GM19463 (cell line): ENCODE measurements around the gene PRR35.
A peak's percentile ranks its signal among the peaks of the same experiment; 100 is the strongest.

Experiments used
- ATAC-seq: cut with Tn5 transposase; IDR thresholded peaks from one replicate; pipeline ENCODE4 v1.9.1; 2021; ENCODE audit warnings: mild to moderate bottlenecking, moderate library complexity; ENCODE audit not compliant: unreplicated experiment

Gene PRR35

DNA sequence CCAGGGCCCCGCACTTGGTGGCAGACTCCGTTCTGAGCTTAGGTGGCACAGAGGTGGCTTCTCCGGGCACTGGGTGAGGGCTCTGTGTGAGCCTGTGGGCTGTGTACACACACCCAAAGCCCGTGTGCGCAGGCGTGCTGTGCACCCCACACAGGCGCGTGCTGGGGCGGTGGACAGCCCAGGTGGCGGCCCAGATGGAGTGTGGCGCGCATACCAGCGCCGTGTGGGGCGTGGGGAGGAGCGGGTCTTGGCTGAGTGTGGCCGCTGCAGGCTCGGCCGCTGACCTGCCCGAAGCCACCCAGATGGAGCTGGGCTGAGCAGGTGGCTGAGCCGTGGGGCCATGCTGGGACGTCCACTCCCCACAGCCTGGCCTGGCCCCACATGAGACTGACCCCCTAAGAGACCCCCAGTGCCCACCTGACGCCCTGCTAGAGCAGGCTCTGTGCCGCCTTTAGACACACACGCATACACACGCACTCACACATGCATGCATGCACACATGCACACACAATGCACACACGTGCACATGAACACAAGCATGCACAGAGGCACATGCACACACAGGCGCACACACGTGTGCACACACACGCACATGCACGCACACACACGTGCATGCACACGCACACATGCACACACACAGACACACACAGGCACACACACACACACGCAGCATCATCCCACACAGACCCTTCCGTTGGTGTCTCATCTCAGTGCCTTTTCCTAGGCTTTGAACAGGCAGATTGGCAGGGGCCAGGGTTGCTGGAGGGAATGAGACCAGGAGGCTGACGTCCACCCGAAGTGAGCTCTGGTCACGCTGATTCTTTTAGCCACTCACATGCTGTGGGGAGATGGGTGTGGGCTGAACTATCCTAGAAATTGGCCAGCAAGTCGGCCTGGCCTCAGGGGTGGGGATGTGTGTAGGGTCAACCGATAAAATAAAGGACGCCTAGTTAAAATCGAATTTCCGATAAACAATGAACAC is 2.1 kb downstream of the PRR35 start:
- no peak for ATAC-seq

DNA sequence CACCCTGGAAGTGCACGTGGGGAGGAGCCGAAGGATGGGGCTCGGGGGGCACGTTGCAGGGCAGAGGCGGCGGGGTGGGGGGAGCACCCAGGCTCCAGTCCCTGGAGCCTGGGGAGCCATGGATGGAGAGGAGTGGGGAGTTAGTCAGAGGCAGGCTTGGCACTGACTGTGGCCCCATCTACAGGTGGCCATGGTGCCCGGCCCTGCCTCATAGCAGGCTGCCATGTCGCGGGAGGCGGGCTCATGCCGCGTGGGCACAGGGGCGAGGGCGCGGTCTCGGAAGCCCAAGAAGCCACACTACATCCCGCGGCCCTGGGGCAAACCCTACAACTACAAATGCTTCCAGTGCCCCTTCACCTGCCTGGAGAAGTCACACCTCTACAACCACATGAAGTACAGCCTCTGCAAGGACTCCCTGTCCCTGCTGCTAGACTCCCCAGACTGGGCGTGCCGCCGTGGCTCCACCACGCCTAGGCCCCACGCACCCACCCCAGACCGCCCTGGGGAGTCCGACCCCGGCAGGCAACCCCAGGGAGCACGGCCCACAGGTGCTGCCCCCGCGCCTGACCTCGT is 3.0 kb downstream of the PRR35 start:
- no peak for ATAC-seq

DNA sequence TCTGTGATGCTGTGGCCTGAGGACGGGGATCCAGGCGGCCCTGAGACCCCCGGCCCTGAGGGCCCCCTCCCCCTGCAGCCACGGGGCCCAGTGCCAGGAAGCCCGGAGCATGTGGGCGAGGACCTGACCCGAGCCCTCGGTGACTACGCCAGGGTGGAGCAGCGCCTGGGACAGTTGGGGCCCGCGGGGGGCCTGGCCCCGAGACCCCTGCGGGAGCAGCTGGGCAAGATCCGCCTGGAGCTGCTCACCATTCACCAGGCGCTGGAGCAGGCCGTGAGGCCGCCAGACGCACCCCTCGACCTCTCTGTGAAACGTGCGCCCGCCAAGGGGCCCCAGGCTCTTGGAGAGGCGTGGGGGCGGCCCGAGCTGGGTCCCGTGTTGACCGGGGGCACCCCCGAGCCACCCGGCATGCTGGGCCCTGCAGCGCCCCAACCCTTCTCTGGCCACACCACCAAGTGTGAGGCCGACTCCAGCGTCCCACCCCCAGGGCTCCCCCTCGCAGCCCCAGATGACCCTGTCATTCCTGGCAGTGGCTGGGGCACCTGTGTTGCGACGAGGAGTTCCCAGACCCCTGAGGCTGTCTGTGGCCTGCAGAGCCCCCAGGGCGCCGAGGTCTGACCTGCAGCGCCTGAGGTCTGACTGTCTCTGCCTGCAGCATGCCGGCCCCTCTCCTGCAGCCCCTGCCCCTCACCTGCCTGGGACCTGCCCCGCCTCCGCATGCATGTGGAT is 4.7 kb downstream of the PRR35 start:
- ATAC-seq = no peak

DNA sequence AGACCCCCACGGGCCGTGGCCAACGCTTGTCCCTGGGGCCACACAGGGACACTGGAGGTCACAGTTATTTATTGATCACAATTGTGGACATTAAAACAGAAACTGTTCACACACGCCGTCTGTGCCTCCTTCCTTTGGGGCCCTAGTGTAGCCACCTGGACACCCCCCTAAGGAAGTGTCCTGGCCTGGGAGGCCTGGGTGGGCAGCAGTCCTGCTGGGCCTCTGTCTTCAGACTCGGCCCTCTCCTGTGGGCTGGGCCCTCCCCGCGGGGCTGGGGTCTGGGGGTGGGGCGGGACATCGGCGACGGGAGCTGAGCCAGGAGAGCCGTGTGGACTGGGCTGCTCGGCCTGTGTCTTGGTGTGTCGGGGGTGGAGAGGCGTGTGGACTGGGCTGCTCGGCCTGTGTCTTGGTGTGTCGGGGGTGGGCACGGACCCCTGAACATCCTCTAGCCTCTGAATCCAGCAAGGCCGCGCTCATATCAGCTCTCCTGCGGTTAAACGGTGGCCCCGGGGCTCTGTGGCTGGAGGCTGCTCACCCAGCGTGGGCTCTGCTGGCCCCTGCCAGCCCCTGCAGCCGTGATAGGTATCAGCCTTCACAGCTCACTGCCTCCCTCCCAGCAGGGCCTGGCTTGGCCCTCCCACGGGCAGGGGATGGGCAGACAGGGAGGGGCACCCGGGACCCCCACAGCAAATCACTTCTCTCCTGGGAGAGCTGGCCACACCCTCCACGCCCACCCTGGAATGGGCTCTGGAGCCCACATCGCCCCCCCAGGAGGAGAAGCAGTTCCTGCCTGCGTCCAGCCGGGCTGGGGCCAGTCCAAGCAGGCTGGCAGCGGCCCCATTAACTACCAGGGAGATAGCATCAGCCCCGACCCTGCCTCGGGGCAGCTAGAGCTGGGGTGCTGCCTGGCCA is 5.5 kb downstream of the PRR35 start:
- no peak for ATAC-seq

DNA sequence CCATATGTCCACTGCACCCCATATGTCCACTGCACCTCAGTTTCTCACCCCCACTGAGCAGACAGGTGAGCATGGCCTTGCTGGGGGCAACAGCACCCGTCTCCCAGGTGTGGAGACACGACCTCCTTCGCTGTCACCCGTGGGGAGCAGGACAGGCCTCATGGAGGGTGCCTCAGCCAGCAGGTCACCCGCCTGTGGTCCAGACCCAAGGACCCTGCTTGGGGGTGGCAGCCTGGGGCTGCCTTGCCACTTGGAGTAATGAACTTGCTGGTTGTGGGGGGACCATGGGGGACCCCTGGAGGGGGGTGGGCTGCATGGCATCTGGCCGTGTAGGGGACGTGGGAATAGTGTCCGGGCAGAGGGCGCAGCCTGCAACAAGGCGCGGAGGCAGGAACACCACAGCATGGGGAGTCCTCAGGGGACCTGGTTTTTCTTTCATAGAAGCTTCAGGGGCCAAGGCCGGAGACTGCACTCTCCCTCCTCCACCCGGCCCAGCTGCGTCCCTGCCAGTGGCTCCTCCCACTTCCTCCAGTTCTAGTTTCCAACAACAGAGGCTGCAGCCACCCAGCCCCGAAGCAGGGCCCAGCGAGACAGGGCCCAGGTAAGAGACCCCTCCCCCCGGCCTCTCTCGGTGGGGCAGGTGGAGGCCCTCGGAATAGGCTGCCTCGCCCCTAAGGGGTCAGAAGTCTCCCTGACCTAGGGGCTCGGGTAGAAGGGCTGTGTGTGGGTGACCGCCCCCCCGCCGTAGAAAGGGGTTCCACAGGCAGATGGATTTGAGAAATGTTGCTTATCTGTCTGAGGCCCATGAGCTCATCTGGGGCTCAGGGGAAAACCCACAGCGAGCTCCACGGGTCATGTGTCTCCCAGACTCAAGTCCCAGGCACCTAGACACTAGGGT is 6.5 kb downstream of the PRR35 start, which contains the start of gene NHLRC4:
TSS of gene NHLRC4 (plus strand) at position 531 of the 898 bp plus-strand sequence. CDS start 1,043 bp downstream, outside the sequence.
- peak; percentile 53 for ATAC-seq

DNA sequence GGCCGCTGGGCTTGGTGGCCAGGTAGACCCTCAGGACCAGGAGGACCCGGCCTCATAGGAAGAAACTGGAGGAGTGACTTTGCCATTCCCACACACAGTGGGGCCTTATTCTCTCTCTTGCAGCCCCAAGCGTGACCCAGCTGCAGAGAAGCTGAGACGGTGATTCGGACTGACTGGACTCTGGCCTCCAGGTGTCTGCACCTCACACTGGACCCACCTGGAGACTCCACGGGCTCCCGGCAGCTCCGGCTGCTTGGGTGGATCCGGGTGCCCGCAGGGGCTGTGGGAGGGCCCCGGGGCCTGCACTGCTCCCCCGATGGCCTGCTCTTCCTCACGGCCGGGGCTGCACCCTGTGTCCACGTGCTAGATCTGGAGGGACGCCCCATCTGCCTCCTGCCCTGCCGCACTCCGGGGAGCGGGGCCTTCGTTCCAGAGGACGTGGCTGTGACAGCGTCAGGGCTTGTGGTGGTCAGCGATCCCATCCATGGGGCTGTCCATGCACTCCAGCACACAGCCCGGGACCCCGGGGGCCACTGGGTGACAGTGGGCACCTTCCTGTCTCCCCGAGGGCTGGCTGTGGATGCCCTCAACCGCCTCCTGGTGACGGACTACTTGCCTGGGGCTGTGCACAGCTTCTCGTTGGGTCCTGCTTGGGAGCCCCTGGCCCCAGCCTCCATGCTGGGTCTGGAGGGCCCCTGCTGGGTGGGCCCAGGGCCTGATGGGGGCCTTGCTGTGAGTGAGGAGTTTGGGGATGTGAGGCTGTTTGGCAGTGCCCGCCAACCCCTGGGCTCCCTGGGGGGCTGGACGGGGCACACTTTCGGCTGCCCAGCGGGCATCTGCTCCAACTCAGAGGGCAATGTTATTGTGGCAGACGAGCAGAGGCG is 7.4 kb downstream of the PRR35 start:
- ATAC-seq = no peak

DNA sequence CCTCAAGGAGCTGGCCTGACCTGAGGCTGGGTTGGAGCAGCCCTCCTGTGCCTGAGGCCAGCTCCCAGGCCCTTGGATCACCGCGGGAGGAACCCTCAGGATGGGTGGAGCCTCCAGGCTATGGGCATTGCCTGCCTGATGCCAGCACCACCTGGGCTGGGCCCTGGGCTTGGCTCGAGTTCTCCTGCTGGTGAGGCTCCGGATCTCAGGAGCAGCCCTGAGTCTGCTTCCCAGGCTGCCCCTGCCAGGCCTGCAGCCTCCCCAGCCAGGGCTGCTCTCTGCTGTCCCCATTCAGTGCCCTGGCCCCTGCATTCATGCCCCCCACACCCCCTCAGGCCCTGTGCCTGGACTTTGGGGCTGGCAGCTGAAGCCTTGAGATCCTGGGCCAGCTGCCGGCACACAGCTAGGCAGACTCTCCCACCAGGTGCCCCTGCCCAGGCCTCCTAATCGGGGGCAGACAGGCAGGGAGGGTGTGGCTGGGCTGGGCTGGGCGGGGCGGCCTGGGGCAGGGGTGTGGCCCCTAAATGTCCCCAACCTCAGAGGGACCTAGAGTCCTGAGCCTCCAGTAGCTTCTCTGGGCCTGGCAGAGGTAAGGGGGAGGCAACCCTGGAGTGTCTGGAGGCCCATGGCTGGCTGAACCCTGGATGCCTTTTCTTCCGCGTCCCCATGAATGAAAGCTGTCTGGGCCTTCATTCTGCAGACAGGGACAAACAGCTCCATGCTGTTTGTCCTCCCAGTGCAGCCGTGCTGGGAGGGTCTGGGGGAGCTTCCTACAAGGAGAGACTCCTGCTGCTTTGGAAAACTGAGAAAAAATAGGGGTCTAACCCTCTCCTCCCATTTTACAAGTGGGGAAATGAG is 8.4 kb downstream of the PRR35 start:
- no peak for ATAC-seq

DNA sequence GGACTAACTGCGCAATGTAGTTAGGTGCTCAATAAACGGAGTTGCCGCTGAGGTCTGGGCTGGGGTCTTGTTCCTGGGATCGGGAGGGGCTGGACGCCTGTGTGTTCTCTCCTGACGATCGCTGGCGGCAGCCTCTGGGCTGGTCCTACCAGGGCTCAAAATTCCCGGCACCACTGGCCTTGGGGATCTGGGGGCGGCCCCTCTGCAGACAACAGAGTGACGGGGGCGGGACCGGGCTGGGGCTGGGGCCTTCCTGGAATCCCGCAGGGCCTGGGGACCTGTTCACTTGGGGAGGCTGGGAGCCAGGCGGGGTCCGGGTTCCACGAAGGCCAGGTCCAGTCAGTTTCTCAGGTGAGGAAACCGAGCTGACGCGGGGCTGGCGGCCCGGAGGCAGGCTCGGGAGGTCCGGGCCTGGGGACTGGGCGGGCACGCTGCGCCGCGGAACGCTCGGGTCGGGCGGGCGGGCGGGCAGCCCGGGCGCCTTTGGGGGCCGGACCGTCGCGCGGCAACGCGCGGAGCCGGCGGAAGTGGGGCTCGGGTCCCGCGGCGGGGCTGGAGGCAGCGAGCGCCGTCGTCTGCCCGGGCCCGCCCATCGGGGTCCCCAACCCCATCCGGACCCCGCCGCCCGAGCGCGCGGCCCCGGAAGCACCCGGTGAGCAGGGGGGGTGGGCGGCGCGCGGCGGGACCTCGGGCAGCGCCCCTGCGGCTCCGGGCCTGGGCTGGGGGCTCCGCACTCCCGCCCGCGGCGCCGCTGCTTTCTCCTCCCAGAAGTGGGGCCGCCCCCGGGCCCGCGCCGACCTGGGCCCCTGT is 9.5 kb downstream of the PRR35 start, which contains the start of gene PIGQ:
TSS of gene PIGQ (plus strand) at position 524 of the 810 bp plus-strand sequence. CDS start 4,107 bp downstream, outside the sequence.
- ATAC-seq = no peak

DNA sequence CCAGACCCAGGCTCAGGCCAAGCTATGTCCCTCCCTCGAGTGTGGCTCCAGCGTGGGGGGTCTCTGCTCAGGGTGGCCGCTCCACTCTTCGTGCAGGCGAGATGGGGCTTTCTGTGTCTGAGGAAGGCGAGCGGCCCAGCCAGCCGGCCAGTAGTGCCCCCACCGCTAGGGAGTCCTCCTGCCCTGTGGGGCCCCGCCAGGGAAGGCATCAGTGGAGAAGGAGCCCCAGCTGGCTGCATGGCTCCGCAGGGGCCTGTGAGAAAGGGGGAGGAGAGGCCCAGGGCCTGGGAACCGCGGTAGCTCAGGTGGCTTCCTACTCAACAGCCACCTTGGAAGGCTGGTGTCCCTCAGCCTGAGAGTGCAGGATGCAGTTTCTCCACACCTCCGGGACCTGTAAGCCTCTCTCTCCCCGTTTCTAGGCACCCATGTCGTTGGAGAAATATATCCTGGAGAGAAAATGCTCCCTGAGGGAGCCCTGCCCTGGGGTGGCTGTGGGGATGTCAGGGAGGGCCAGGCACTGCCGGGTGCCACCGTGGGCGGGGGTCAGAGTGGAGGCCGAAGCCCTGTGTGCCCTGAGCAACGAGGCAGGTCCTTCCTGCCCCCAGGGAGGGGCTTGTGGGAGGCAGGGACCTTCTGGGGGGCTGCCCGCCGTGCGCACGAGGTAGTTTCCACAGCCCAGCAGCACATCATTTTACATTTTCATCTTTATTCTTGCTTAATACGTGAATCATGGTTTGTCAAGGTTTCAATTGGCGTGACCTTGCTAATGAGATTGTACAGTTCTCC is 12.9 kb downstream of the PRR35 start:
- ATAC-seq = no peak

DNA sequence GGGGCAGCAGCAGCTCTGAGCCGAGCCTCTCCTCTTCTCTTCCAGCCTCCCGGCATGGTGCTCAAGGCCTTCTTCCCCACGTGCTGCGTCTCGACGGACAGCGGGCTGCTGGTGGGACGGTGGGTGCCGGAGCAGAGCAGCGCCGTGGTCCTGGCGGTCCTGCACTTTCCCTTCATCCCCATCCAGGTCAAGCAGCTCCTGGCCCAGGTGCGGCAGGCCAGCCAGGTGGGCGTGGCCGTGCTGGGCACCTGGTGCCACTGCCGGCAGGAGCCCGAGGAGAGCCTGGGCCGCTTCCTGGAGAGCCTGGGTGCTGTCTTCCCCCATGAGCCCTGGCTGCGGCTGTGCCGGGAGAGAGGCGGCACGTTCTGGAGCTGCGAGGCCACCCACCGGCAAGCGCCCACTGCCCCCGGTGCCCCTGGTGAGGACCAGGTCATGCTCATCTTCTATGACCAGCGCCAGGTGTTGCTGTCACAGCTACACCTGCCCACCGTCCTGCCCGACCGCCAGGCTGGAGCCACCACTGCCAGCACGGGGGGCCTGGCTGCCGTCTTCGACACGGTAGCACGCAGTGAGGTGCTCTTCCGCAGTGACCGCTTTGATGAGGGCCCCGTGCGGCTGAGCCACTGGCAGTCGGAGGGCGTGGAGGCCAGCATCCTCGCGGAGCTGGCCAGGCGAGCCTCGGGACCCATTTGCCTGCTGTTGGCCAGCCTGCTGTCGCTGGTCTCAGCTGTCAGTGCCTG is 14.0 kb downstream of the PRR35 start:
- ATAC-seq = no peak

DNA sequence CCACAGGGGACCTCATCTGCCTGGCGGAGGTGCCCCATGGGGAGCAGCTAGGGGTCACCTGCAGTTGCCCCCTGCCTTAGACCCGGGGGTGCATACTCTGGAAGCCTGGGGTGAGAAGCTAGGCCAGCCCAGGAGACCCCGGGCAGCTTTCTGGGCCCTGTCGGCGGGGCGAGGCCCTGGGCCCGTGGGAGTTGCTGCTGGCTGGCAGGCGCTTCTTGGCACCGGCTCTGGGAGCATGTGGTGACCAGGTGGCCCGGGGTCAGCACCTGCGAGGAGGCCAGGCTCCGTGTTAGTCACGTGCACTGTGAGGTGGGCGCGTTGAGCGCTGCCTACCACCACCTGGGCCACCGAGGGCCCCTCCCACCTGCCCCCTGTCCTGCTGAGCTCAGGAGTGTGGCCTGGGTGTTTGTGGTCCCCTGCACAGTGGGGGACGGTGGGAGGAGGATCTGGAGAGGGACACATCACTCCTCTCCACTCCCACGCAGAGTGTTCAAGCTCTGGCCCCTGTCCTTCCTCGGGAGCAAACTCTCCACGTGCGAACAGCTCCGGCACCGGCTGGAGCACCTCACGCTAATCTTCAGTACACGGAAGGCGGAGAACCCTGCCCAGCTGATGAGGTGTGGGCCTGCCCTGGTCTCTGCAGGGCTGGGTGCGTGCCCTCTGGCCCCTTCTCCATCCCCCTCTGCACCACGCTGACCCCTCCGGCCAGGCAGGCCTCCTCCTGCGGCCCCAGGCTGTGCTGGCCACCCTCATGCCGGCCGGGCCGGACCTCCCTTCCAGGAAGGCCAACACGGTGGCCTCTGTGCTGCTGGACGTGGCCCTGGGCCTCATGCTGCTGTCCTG is 15.4 kb downstream of the PRR35 start:
- ATAC-seq = no peak

DNA sequence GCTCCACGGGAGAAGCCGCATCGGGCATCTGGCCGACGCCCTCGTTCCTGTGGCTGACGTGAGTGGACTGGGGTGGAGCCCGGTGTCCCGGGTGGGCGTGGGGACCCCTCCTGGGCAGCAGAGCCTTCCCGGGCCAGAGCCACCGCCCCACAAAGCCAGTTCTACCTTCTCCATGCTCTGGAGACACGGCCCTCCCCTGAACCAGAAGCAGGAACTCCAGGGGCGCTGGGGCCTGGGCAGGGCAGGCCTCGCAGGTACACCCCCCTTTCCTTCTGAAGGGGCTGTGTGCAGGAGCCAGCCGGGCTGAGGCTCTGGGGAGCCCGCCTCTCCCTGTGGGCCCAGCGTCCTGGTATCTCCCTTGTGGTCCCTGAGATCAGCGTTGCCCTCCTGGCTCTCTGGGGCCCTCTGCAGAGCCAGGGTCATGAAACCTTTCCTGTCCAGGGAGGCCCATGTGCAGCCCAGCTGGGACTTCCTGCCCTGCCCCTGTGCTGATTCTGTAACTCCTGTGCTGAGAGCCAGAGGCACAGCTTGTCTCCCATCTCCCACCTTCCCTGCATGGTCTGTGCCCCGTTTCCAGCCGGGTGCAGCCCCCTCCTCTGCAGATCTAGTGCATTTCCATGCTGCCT is 16.1 kb downstream of the PRR35 start:
- ATAC-seq = no peak

DNA sequence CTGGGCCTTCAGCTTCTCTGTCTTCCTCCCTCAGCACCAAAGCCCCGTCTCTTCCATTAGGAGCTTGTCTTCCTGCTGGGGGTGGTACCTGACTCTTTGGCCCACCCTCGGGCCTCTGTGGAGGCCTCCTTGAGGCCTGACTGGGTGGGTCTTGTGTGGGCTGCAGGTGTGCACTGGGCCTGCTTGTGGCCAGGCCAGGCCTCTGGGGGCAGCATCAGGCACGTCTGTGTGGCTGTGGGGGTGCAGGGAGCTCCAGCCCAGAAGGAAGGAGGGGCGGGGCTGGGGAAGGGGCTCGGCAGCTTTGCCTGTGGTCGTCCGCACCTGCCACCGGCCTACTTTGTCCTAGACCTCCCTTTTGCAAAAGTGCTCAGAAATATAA is 16.6 kb downstream of the PRR35 start:
- ATAC-seq = no peak

DNA sequence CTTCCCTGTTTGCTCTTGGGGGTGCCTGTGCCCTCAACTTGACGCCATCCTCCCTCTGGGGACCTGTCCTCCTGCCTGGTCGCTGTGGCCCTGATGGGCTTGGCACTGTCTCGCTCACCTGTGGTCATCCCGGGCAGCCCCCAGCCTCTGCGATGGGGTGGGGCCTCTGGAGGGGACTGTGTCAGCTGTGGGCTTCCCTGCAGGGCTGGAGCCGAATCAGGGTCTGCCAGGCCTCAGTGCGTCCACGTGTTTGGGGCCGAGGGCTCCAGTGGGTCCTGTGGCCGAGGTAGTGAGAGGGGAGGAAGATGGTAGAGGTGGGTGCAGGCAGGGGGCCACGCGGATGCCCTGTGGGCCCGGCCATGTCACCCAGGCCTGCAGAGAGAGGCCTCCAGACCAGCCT is 17.6 kb downstream of the PRR35 start:
- ATAC-seq = no peak
